Measurements from ENCODE around the gene CNTN1.

CNTN1 gene

DNA sequence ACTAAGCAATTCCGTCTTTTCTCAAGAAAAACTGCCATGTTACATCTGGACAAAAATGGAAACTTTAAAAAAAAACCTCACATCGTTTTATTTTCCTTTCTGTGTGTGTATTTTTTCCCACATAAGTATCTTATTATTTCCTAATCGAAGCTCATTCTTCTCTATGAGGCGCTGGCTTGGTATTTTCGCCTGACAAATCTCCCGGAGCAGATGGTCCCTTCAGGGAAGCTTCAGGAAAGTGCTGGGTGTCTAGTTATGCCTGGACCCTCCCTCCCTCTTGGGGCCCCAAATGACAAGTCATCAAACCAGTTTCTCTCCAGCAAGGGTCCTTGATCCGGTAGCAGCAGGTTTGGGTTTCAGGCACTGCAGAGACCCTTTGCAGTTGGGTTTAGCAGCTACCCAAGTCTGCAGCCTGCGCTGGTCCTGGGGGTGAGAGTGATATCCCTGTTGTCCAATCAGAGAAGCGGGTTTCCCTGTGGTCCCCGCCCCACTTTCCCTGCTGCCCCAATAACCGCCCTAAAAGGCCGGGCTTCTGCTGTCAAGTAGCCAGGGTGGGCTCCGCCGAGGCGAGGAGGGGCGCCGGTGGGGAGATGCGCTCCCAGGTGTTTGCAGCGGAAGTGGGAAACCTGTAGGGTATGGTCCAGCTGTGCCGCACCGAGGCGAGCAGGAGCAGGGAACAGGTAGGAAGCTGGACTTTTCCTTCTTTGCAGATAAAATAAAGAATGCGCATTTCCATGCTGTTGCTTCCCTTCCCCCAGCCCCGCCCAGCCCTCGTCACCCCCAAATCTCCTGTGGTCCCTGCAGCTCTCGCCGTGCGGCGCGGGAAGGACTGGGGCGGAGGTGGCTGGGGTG is at the start of gene CNTN1:
Gene CNTN1 (plus strand): TSS at position 527 of the 852 bp plus-strand sequence.
- H3K27ac ChIP-seq (ENCODE audit: extremely low read depth, low read depth, low read length) = 0 out of 2 replicates have a peak within 1 kb of the TSS, but pooled peaks have one; percentile 9
- ChIA-PET POLR2A (no interaction called here), CTCF (no interaction called here)
- H3K36me3 ChIP-seq (ENCODE audit: control insufficient read depth in 2 of 2, insufficient read depth in 1 of 2, low read length in 2 of 2) = no peaks in the 10 kb centered on the region
- TF ChIP-seq MYNN (tag by site-specific recombination; IDR thresholded peaks at IDR 0.05; ENCODE audit: borderline replicate concordance) (no peak), ZBTB20 (tag by site-specific recombination; IDR thresholded peaks at IDR 0.05) (peak; percentile 45), ZBTB48 (tag by site-specific recombination; IDR thresholded peaks at IDR 0.05) (peak; percentile 48), SETDB1 (IDR thresholded peaks at IDR 0.05; ENCODE audit: insufficient read length, low read length) (no peak), ZNF624 (tag by site-specific recombination; IDR thresholded peaks at IDR 0.05) (no peak), ZNF580 (tag by site-specific recombination; IDR thresholded peaks at IDR 0.05) (0 out of 2 replicates have a peak, but pooled peaks have one; percentile 11), PRDM1 (tag by site-specific recombination; IDR thresholded peaks at IDR 0.05) (peak; percentile 91), OSR2 (tag by site-specific recombination; IDR thresholded peaks at IDR 0.05) (peak; percentile 42; the same call in 1 of the 2 replicates), SP3 (tag by site-specific recombination; IDR thresholded peaks at IDR 0.05) (peak; percentile 53), ZNF341 (tag by site-specific recombination; IDR thresholded peaks at IDR 0.05; ENCODE audit: low read depth) (peak; percentile 52), ZNF335 (tag by site-specific recombination; conservative IDR thresholded peaks at IDR 0.05) (peak; percentile 87), PATZ1 (tag by site-specific recombination; IDR thresholded peaks at IDR 0.05) (0 out of 2 replicates have a peak, but pooled peaks have one; percentile 26), ZNF544 (tag by site-specific recombination; IDR thresholded peaks at IDR 0.05) (no peak), ZBTB17 (tag by site-specific recombination; IDR thresholded peaks at IDR 0.05) (peak; percentile 96), ZNF24 (tag by site-specific recombination; IDR thresholded peaks at IDR 0.05) (no peak), ZNF585B (tag by site-specific recombination; IDR thresholded peaks at IDR 0.05) (no peak), GLIS2 (tag by site-specific recombination; IDR thresholded peaks at IDR 0.05) (peak; percentile 91), SP2 (tag by site-specific recombination; IDR thresholded peaks at IDR 0.05) (peak; percentile 87), SCRT2 (tag by site-specific recombination; IDR thresholded peaks at IDR 0.05) (peak; percentile 80)
- TF ChIP-seq, protein P1, sequence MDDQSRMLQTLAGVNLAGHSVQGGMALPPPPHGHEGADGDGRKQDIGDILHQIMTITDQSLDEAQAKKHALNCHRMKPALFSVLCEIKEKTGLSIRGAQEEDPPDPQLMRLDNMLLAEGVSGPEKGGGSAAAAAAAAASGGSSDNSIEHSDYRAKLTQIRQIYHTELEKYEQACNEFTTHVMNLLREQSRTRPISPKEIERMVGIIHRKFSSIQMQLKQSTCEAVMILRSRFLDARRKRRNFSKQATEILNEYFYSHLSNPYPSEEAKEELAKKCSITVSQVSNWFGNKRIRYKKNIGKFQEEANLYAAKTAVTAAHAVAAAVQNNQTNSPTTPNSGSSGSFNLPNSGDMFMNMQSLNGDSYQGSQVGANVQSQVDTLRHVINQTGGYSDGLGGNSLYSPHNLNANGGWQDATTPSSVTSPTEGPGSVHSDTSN (CRISPR knock-in tag; IDR thresholded peaks at IDR 0.05) = peak; percentile 56; the same call in 1 of the 2 replicates
- no peaks in the 10 kb centered on the region for H3K9me3 ChIP-seq (ENCODE audit: control insufficient read depth, insufficient read depth, low read depth, low read length)
- H3K4me3 ChIP-seq (ENCODE audit: low read depth, low read length) = peak within 1 kb of the TSS; percentile 60
- no peaks in the 10 kb centered on the region for H3K4me1 ChIP-seq (ENCODE audit: control insufficient read depth, insufficient read depth, low read length)

GRCh38 chr12:40643506-40643905 is 48.7 kb upstream of the CNTN1 start:
- H3K9me3 ChIP-seq (ENCODE audit: control insufficient read depth, insufficient read depth, low read depth, low read length) = no peaks in the 10 kb centered on the region
- no peak for TF ChIP-seq KLF9 (tag by site-specific recombination; IDR thresholded peaks at IDR 0.05; ENCODE audit: low read depth)
- no peak for TF ChIP-seq ZNF473 (tag by site-specific recombination; IDR thresholded peaks at IDR 0.05)
- POLR2A ChIA-PET = no interaction called here
- CTCF ChIA-PET = interaction anchor here (0.6 kb wide), 1 partner anchor 214 kb away, joined by 5 read pairs; no protein-coding TSS in a partner anchor
- no peaks in the 10 kb centered on the region for H3K4me1 ChIP-seq (ENCODE audit: control insufficient read depth, insufficient read depth, low read length)
- H3K4me3 ChIP-seq (ENCODE audit: low read depth, low read length) = no peak overlapping the region
- H3K27ac ChIP-seq (ENCODE audit: extremely low read depth, low read depth, low read length) = no peak overlapping the region
- H3K36me3 ChIP-seq (ENCODE audit: control insufficient read depth in 2 of 2, insufficient read depth in 1 of 2, low read length in 2 of 2) = no peaks in the 10 kb centered on the region

All from HEK293 (cell line).